Measurements from ENCODE around the gene LRRC18. TPM values are rescaled to one million over a fixed set of nuclear protein-coding genes. Genes with fewer than 3 reads are reported as not detected.

LRRC18 gene
- total RNA-seq, 1 experiment from 2014 or later = not detected

GRCh38 chr10:48890888-48891850 lies 48.5 kb downstream of the LRRC18 start:
- DNase-seq (ENCODE audit: unreplicated experiment) = peak; percentile 75
- no peak overlapping the region for H3K27ac Mint-ChIP-seq (ENCODE audit: low read depth, unreplicated experiment)
- POLR2A ChIA-PET = no interaction called here
- no peak overlapping the region for H3K4me3 Mint-ChIP-seq (ENCODE audit: unreplicated experiment)
- H3K36me3 Mint-ChIP-seq (ENCODE audit: insufficient read depth, unreplicated experiment) = peaks cover 4% of the 10 kb centered on the region
- no TSS peak for BruUV-seq (replicated peaks)
- no peaks in the 10 kb centered on the region for H3K4me1 Mint-ChIP-seq (ENCODE audit: insufficient read depth, unreplicated experiment)
- no peaks in the 10 kb centered on the region for H3K9me3 Mint-ChIP-seq (ENCODE audit: unreplicated experiment)
- CTCF ChIA-PET = interaction anchor here (0.6 to 0.9 kb wide), 3 partner anchors 73 to 527 kb away, joined by 3 read pairs; no protein-coding TSS in a partner anchor
- peaks cover 36% of the 10 kb centered on the region for H3K27me3 Mint-ChIP-seq (ENCODE audit: insufficient read depth, unreplicated experiment)
- TF ChIP-seq CTCF (IDR thresholded peaks at IDR 0.05; ENCODE audit: unreplicated experiment) = no peak
- intact Hi-C loops (cut with micrococcal nuclease) = no loop called here

- Mint-ChIP-seq H3K9me3 (ENCODE audit: unreplicated experiment) (no peaks in the 10 kb centered on the region), H3K27ac (ENCODE audit: low read depth, unreplicated experiment) (no peak overlapping the region), H3K4me1 (ENCODE audit: insufficient read depth, unreplicated experiment) (no peaks in the 10 kb centered on the region), H3K36me3 (ENCODE audit: insufficient read depth, unreplicated experiment) (peaks cover 4% of the 10 kb centered on the region), H3K27me3 (ENCODE audit: insufficient read depth, unreplicated experiment) (peaks cover 19% of the 10 kb centered on the region), H3K4me3 (ENCODE audit: unreplicated experiment) (no peak overlapping the region)
- ChIA-PET CTCF (interaction anchor here (0.7 kb wide), 1 partner anchor 273 kb away, joined by 3 read pairs; no protein-coding TSS in a partner anchor), POLR2A (no interaction called here)
- no TSS peak for BruUV-seq (replicated peaks)
- TF ChIP-seq CTCF (IDR thresholded peaks at IDR 0.05; ENCODE audit: unreplicated experiment) = no peak
- intact Hi-C loops (cut with micrococcal nuclease) = no loop called here
- no peak for DNase-seq (ENCODE audit: unreplicated experiment)
These were observed 51.7 kb downstream of the LRRC18 start for GRCh38 chr10:48887982-48888381.

- peak; percentile 44 for DNase-seq (ENCODE audit: unreplicated experiment)
- no peaks in the 10 kb centered on the region for H3K4me1 Mint-ChIP-seq (ENCODE audit: insufficient read depth, unreplicated experiment)
- no TSS peak for BruUV-seq (replicated peaks)
- intact Hi-C loops (cut with micrococcal nuclease) = loop anchor here (2.0 kb wide), 1 partner anchor 275 kb away; no protein-coding TSS in a partner anchor
- H3K9me3 Mint-ChIP-seq (ENCODE audit: unreplicated experiment) = no peaks in the 10 kb centered on the region
- peaks cover 19% of the 10 kb centered on the region for H3K27me3 Mint-ChIP-seq (ENCODE audit: insufficient read depth, unreplicated experiment)
- POLR2A ChIA-PET = no interaction called here
- CTCF ChIA-PET = interaction anchor here (0.6 to 2.4 kb wide), 15 partner anchors 9 to 635 kb away, joined by 3 to 11 read pairs (median 3); no protein-coding TSS in a partner anchor
- H3K36me3 Mint-ChIP-seq (ENCODE audit: insufficient read depth, unreplicated experiment) = peaks cover 4% of the 10 kb centered on the region
- peak; percentile 30 for TF ChIP-seq CTCF (IDR thresholded peaks at IDR 0.05; ENCODE audit: unreplicated experiment)
- no peak overlapping the region for H3K4me3 Mint-ChIP-seq (ENCODE audit: unreplicated experiment)
- no peak overlapping the region for H3K27ac Mint-ChIP-seq (ENCODE audit: low read depth, unreplicated experiment)
These were observed 54.3 kb downstream of the LRRC18 start for GRCh38 chr10:48885376-48885775.

Data from MCF 10A (cell line).